ENCODE results near the gene CAPN1.
"Not testable (repeated sequence)": the region's sequence is repeated elsewhere in the genome, so short reads cannot be mapped to it uniquely, and the experiment has no call there.

The CAPN1 gene

GRCh38 chr11:65221026-65221425, 39.3 kb downstream of the CAPN1 start:
- DNase-seq: no peak

- DNase-seq: no peak
These were observed 41.3 kb downstream of the CAPN1 start for GRCh38 chr11:65223011-65223410.

- DNase-seq: no peak
These were observed 43.2 kb downstream of the CAPN1 start for GRCh38 chr11:65224930-65225278.

- DNase-seq: peak; percentile 35
These were observed 43.8 kb downstream of the CAPN1 start for GRCh38 chr11:65225279-65226102.

GRCh38 chr11:65226103-65226442, 44.3 kb downstream of the CAPN1 start:
- no peak for DNase-seq

- no peak for DNase-seq
These were observed 46.2 kb downstream of the CAPN1 start for GRCh38 chr11:65227879-65228278.

- DNase-seq: no peak
These were observed 54.7 kb downstream of the CAPN1 start for GRCh38 chr11:65236194-65237059.

- not testable (repeated sequence) for DNase-seq
These were observed 56.6 kb downstream of the CAPN1 start for GRCh38 chr11:65238302-65238701.

GRCh38 chr11:65241134-65241533, 59.4 kb downstream of the CAPN1 start:
- no peak for DNase-seq

- no peak for DNase-seq
These were observed 60.0 kb downstream of the CAPN1 start for GRCh38 chr11:65241692-65242091.

GRCh38 chr11:65242389-65242788, 60.7 kb downstream of the CAPN1 start:
- no peak for DNase-seq

GRCh38 chr11:65243797-65244196, 62.1 kb downstream of the CAPN1 start:
- DNase-seq: no peak

GRCh38 chr11:65245046-65245445, 63.3 kb downstream of the CAPN1 start:
- DNase-seq: not testable (repeated sequence)

- no peak for DNase-seq
These were observed 64.8 kb downstream of the CAPN1 start for GRCh38 chr11:65246506-65246905.

- not testable (repeated sequence) for DNase-seq
These were observed 66.5 kb downstream of the CAPN1 start for GRCh38 chr11:65248184-65248710.

- no peak for DNase-seq
These were observed 69.7 kb downstream of the CAPN1 start for GRCh38 chr11:65251476-65251875.

- DNase-seq: no peak
These were observed 73.0 kb downstream of the CAPN1 start for GRCh38 chr11:65254724-65255123.

GRCh38 chr11:65258988-65259387, 77.3 kb downstream of the CAPN1 start:
- DNase-seq: no peak

- DNase-seq: no peak
These were observed 78.6 kb downstream of the CAPN1 start for GRCh38 chr11:65260302-65260701.

- DNase-seq: no peak
These were observed 79.2 kb downstream of the CAPN1 start for GRCh38 chr11:65260756-65261590.

Measured in SHP77 treated with DMSO at 0.1 percent for 48 hours (cell line).